Cardiac muscle cell (in vitro differentiated cells and primary cell): ENCODE data around the gene MACROD2. TPM values are rescaled to one million over a fixed set of nuclear protein-coding genes. Genes with fewer than 3 reads are reported as not detected.

ENCODE experiments used
- DNase-seq, 2 donors: peaks; one replicate each; pipeline versions ENCODE4 v3.0.0 to v3.0.0-alpha.2; 2010 to 2017; ENCODE audit warnings: low read depth in 1 of 2, low spot score in 1 of 2
- H3K27ac ChIP-seq: fragments of 200-600 bp; sonication (generic); 2 replicates; pipeline ENCODE4 v1.5.1; 2016
- H3K27me3 ChIP-seq: fragments of 200-600 bp; sonication (generic); 2 replicates; pipeline ENCODE4 v1.6.0; 2016; ENCODE audit warnings: control low read depth
- H3K36me3 ChIP-seq: fragments of 200-600 bp; sonication (generic); 2 replicates; pipeline ENCODE4 v1.5.1; 2016; ENCODE audit warnings: control low read depth
- H3K4me1 ChIP-seq: fragments of 200-600 bp; sonication (generic); 2 replicates; pipeline ENCODE4 v1.8.1; 2017; ENCODE audit warnings: low read depth, mild to moderate bottlenecking, mixed run types
- H3K4me3 ChIP-seq: fragments of 200-600 bp; sonication (generic); 2 replicates; pipeline ENCODE4 v1.5.1; 2016; ENCODE audit warnings: mild to moderate bottlenecking
- H3K9me3 ChIP-seq: fragments of 200-600 bp; sonication (generic); 2 replicates; pipeline ENCODE4 v1.5.1; 2017; ENCODE audit warnings: low read depth, mild to moderate bottlenecking, control low read depth
- polyA plus RNA-seq: library from polyadenylated mRNA; unstranded; fragments of >200 nt; fragmentation: Nextera tagmentation; extraction: Ambion mirVana; gene quantifications from 2 replicates; pipeline ENCODE4 v1.2.1, GENCODE V29; 2016
- total RNA-seq: library from RNA; depleted of rRNA; stranded (reverse); fragments of >200 nt; gene quantifications from 2 replicates; pipeline ENCODE4 v1.2.3, GENCODE V29; 2016
- TF ChIP-seq, protein P1 (sequence below): IDR thresholded peaks from 2 replicates; pipeline ENCODE4 v1.5.1; 2012; ENCODE audit warnings: low read depth, mild to moderate bottlenecking, low read length

MACROD2 gene
- total and polyA plus RNA-seq, 2 experiments from 2014 or later, result 9.3 to 14.4 TPM

DNA sequence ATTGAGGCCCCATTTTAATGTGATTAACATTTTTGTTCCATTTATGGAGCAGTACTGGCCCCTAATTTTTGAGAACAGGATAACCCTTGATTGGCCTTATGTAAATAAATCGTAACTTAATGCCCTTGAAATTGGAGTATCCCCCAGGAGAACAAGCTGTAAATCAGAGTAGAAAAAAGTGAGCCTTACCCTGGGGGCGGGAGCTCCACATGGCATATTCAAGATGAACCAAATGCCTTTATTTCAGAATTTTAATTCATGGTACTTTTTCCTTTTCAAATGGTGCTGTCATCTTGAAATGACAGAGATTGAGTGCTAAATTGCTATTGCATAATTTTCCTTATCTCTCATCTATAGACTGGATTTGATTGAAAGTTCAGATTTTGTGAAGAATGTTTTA lies 1151.6 kb downstream of the MACROD2 start:
- H3K9me3 ChIP-seq, result no peaks in the 10 kb centered on the region
- no peak for DNase-seq
- peaks cover 10% of the 10 kb centered on the region for H3K4me1 ChIP-seq
- H3K36me3 ChIP-seq, result no peaks in the 10 kb centered on the region
- H3K27ac ChIP-seq, result no peak overlapping the region
- TF ChIP-seq, protein P1, sequence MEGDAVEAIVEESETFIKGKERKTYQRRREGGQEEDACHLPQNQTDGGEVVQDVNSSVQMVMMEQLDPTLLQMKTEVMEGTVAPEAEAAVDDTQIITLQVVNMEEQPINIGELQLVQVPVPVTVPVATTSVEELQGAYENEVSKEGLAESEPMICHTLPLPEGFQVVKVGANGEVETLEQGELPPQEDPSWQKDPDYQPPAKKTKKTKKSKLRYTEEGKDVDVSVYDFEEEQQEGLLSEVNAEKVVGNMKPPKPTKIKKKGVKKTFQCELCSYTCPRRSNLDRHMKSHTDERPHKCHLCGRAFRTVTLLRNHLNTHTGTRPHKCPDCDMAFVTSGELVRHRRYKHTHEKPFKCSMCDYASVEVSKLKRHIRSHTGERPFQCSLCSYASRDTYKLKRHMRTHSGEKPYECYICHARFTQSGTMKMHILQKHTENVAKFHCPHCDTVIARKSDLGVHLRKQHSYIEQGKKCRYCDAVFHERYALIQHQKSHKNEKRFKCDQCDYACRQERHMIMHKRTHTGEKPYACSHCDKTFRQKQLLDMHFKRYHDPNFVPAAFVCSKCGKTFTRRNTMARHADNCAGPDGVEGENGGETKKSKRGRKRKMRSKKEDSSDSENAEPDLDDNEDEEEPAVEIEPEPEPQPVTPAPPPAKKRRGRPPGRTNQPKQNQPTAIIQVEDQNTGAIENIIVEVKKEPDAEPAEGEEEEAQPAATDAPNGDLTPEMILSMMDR, result no peak
- no peak overlapping the region for H3K4me3 ChIP-seq
- H3K27me3 ChIP-seq, result no peaks in the 10 kb centered on the region

DNA sequence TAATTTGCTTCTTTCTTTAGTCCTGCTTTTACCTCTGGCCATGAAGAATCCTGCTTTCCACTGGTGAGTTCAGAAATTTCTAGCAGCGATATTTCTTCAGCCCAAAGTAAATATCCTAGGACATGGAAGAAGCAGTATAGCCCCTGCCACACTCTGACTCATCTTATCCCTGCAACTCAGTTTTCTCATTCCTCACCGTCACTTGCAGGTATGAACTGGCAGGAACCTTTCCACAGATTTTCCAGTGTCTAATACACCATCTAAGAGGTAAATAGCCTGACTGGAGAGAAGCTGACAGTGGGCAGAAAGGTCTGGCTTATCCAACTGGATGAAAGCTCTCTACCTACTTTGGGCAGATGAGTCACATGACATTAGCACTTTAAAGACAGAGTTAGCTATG lies 1158.8 kb downstream of the MACROD2 start:
- no peak for DNase-seq
- no peaks in the 10 kb centered on the region for H3K27me3 ChIP-seq
- TF ChIP-seq, protein P1, result no peak

DNA sequence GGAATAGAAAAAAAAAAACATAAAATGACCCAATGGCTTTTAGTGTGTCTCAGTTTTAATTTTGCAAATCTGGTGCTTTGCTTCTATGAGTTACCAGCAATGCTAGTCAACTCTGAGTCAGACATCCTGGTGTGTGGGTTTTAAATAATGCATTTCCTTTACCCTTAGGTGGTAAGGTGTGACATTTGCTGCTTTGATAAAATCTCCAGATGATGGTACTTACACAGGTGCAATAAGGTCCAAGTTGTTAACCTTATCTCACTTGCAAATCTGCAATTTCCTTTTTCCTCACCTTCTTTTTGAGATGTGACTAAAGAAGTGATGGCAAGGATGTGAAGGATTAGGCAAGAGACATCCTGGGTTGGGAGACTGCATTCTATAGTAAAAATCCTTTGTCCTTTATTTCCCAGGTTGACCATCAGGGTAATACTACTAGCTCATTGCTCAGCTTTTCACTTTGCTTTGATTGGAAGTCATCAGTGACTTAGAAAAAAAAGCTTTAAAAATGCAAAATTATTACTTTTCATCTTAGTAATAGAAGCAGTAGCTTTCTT lies 1160.6 kb downstream of the MACROD2 start:
- no peak for DNase-seq
- TF ChIP-seq, protein P1, result no peak
- no peaks in the 10 kb centered on the region for H3K9me3 ChIP-seq
- H3K4me3 ChIP-seq, result no peak overlapping the region
- H3K4me1 ChIP-seq, result no peaks in the 10 kb centered on the region
- no peaks in the 10 kb centered on the region for H3K36me3 ChIP-seq
- no peak overlapping the region for H3K27ac ChIP-seq
- H3K27me3 ChIP-seq, result no peaks in the 10 kb centered on the region

More for the DNA sequence above, 1158.8 kb downstream of the MACROD2 start:
- H3K9me3 ChIP-seq, result no peaks in the 10 kb centered on the region
- H3K4me3 ChIP-seq, result no peak overlapping the region
- H3K36me3 ChIP-seq, result no peaks in the 10 kb centered on the region
- no peak overlapping the region for H3K27ac ChIP-seq
- no peaks in the 10 kb centered on the region for H3K4me1 ChIP-seq

DNA sequence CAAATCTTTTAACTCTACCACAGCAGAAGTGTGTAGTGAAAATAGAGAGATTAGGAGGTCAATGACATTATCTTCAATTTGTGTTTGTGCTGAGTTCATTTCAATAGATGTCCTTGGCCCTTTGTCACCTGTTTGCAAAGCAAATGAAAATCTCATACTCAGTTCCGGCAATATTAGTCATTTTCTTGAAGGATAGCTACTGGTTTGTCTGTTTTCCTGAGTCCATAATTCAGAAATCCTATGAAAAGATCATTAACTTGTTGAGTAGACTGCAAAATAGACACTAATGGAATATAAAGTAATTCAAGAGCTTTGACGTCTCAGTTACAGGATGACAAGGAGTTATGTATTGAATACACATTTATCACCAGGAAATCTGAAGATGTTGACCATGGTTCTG lies 1163.2 kb downstream of the MACROD2 start:
- Histone ChIP-seq H3K9me3 (no peaks in the 10 kb centered on the region), H3K4me1 (no peaks in the 10 kb centered on the region), H3K4me3 (no peak overlapping the region), H3K36me3 (no peaks in the 10 kb centered on the region), H3K27me3 (no peaks in the 10 kb centered on the region), H3K27ac (no peak overlapping the region)
- DNase-seq, result no peak
- TF ChIP-seq, protein P1, result no peak

DNA sequence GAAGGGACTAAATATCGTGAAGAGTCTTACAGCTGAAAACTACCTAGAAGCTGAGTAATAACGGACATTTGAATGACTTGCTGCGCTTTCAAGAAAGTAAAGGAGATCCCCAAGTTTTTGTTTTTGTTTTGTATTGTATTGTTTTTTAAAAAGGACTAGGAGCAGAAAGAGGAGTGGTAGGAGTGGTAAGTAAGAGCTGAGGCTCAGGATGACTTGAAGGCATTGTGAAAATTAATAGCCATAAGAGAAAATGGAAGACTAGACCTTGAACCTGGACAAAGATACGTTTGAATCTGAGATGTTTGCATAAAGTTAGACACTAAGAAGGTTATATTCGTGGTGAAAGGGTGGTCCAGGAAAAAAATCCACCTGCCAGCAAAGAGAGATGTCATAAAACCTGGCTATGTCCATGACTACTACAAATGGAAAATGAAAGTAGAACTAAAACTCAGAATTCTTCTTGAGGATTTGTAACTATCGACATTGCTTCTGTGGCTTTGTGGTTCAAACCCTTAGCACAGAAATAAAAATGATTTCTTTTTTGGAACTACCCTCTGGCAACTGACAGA lies 1166.8 kb downstream of the MACROD2 start:
- TF ChIP-seq, protein P1, result no peak
- Histone ChIP-seq H3K4me1 (no peaks in the 10 kb centered on the region), H3K9me3 (no peaks in the 10 kb centered on the region), H3K4me3 (no peak overlapping the region), H3K27me3 (no peaks in the 10 kb centered on the region), H3K27ac (no peak overlapping the region), H3K36me3 (no peaks in the 10 kb centered on the region)
- DNase-seq, result no peak
